Gastroesophageal sphincter (tissue), 3 donors: ENCODE measurements around the gene FIBP.

Source experiments
- CTCF ChIP-seq, 4 experiments: fragments of 200-600 bp in 2 of 4; fragments of 450-650 bp in 2 of 4; sonication (generic) in 1 of 4; IDR thresholded peaks; one replicate each; pipeline ENCODE4 v1.5.1; 2017 to 2019; ENCODE audit warnings: antibody characterized with exemption in 4 of 4, mild to moderate bottlenecking in 2 of 4, moderate library complexity in 2 of 4
- EP300 ChIP-seq: sonication (generic); formaldehyde crosslinking; IDR thresholded peaks from one replicate; pipeline ENCODE4 v1.6.1; 2017; ENCODE audit warnings: antibody characterized with exemption, mild to moderate bottlenecking
- POLR2A ChIP-seq, 2 donors: fragments of 450-650 bp; IDR thresholded peaks; one replicate each; pipeline ENCODE4 v1.6.1; 2017; ENCODE audit warnings: antibody characterized with exemption in 2 of 2, mild to moderate bottlenecking in 2 of 2, moderate library complexity in 1 of 2
- POLR2AphosphoS5 ChIP-seq: sonication (generic); formaldehyde crosslinking; IDR thresholded peaks from one replicate; pipeline ENCODE4 v1.6.1; 2017; ENCODE audit warnings: antibody characterized with exemption

- TF ChIP-seq POLR2A (IDR thresholded peaks at IDR 0.05), result no peak
- no peak for TF ChIP-seq CTCF (IDR thresholded peaks at IDR 0.05)
- no peak for TF ChIP-seq EP300
- no peak for TF ChIP-seq POLR2AphosphoS5
Observed at GRCh38 chr11:65897020-65897471, 8.8 kb upstream of the FIBP start.
